DND-41 (cell line): ENCODE measurements around the gene SIRT3.

Source experiments
- CTCF ChIP-seq: IDR thresholded peaks from 2 replicates; pipeline ENCODE4 v1.5.1; 2012; ENCODE audit warnings: borderline replicate concordance, low read length, moderate library complexity, mild to moderate bottlenecking; ENCODE audit not compliant: poor library complexity, severe bottlenecking; ENCODE audit errors: extremely low read depth
- EZH2 ChIP-seq: IDR thresholded peaks from 3 replicates; pipeline ENCODE4 v1.6.1; 2012; ENCODE audit warnings: borderline replicate concordance, low read depth, mild to moderate bottlenecking, moderate library complexity, low read length, inconsistent platforms; ENCODE audit not compliant: severe bottlenecking

GRCh38 chr11:217704-218103, 18.4 kb downstream of the SIRT3 start:
- no peak for TF ChIP-seq CTCF
- TF ChIP-seq EZH2, result no peak
